HUES64 (cell line): ENCODE results near the gene STYXL1.
"Not testable (repeated sequence)": the region's sequence is repeated elsewhere in the genome, so short reads cannot be mapped to it uniquely, and the experiment has no call there.

Experiments
- H3K27ac ChIP-seq: 2 replicates; pipeline ENCODE4 v1.7.0; 2013; ENCODE audit warnings: low read depth, low read length, inconsistent platforms
- H3K27me3 ChIP-seq: 2 replicates; pipeline ENCODE4 v1.6.1; 2013; ENCODE audit warnings: mild to moderate bottlenecking, low read length; ENCODE audit not compliant: insufficient read depth
- H3K36me3 ChIP-seq: 2 replicates; pipeline ENCODE4 v1.6.1; 2013; ENCODE audit warnings: mild to moderate bottlenecking, low read length; ENCODE audit not compliant: insufficient read depth
- H3K4me1 ChIP-seq: 2 replicates; pipeline ENCODE4 v1.6.1; 2013; ENCODE audit warnings: mild to moderate bottlenecking, low read length, moderate library complexity; ENCODE audit not compliant: insufficient read depth
- H3K4me3 ChIP-seq: 2 replicates; pipeline ENCODE4 v1.5.1; 2013; ENCODE audit warnings: mild to moderate bottlenecking, low read length, moderate library complexity
- H3K9ac ChIP-seq: 2 replicates; pipeline ENCODE4 v1.6.1; 2013; ENCODE audit warnings: mild to moderate bottlenecking, low read depth, low read length
- H3K9me3 ChIP-seq: 2 replicates; pipeline ENCODE4 v1.6.1; 2013; ENCODE audit warnings: low read depth, low read length; ENCODE audit not compliant: insufficient read depth
- WGBS: fragments of 150-250, 120-280 bp; methylation state at CpG from one replicate; pipeline ENCODE4 v1.1.7; 2013; ENCODE audit warnings: missing lambda C conversion rate; 5-methylcytosine and 5-hydroxymethylcytosine counted together

The STYXL1 gene

GRCh38 chr7:76052681-76053080 lies 4.9 kb upstream of the STYXL1 start:
- H3K4me1 ChIP-seq, H3K9me3 ChIP-seq, H3K27me3 ChIP-seq, H3K4me3 ChIP-seq, H3K9ac ChIP-seq, H3K27ac ChIP-seq: not testable (repeated sequence)
- peaks cover 69% of the 10 kb centered on the region for H3K36me3 ChIP-seq
- 94% methylated on average over 8 of the region's 8 CpGs for WGBS

- Histone ChIP-seq H3K36me3 (peaks cover 61% of the 10 kb centered on the region), H3K27ac (no peak overlapping the region), H3K4me1 (peaks cover 9% of the 10 kb centered on the region), H3K9ac (no peak overlapping the region), H3K4me3 (no peak overlapping the region), H3K9me3 (no peaks in the 10 kb centered on the region), H3K27me3 (no peaks in the 10 kb centered on the region)
- over 99% methylated on average over 4 of the region's 4 CpGs for WGBS
These were observed 4.0 kb upstream of the STYXL1 start for GRCh38 chr7:76051840-76052239.

- no peak overlapping the region for H3K4me3 ChIP-seq
- H3K27ac ChIP-seq = no peak overlapping the region
- no peaks in the 10 kb centered on the region for H3K27me3 ChIP-seq
- peaks cover 9% of the 10 kb centered on the region for H3K4me1 ChIP-seq
- no peak overlapping the region for H3K9ac ChIP-seq
- H3K36me3 ChIP-seq = peaks cover 52% of the 10 kb centered on the region
- no peaks in the 10 kb centered on the region for H3K9me3 ChIP-seq
- 94% methylated on average over 5 of the region's 5 CpGs for WGBS
These were observed 2.7 kb upstream of the STYXL1 start for GRCh38 chr7:76050545-76050944.

GRCh38 chr7:76049295-76049694 lies 1.5 kb upstream of the STYXL1 start:
- Histone ChIP-seq H3K4me3 (peak overlapping the region; percentile 99), H3K36me3 (peaks cover 40% of the 10 kb centered on the region), H3K27me3 (no peaks in the 10 kb centered on the region), H3K4me1 (peaks cover 9% of the 10 kb centered on the region), H3K27ac (no peak overlapping the region), H3K9me3 (no peaks in the 10 kb centered on the region), H3K9ac (peak overlapping the region; percentile 97)
- 92% methylated on average over 5 of the region's 6 CpGs for WGBS

- peaks cover 9% of the 10 kb centered on the region for H3K4me1 ChIP-seq
- H3K9me3 ChIP-seq = no peaks in the 10 kb centered on the region
- H3K4me3 ChIP-seq = peak overlapping the region; percentile 99
- WGBS = 2% methylated on average over 9 of the region's 9 CpGs
- H3K27ac ChIP-seq = peak overlapping the region; percentile 89
- no peaks in the 10 kb centered on the region for H3K27me3 ChIP-seq
- peaks cover 33% of the 10 kb centered on the region for H3K36me3 ChIP-seq
- H3K9ac ChIP-seq = peak overlapping the region; percentile 97
These were observed 828 bp upstream of the STYXL1 start for GRCh38 chr7:76048668-76048988.

- H3K9ac ChIP-seq = peak overlapping the region; percentile 97
- H3K4me3 ChIP-seq = peak overlapping the region; percentile 99
- H3K27me3 ChIP-seq = no peaks in the 10 kb centered on the region
- WGBS = 5% methylated on average over 21 of the region's 21 CpGs
- peaks cover 27% of the 10 kb centered on the region for H3K36me3 ChIP-seq
- peaks cover 9% of the 10 kb centered on the region for H3K4me1 ChIP-seq
- no peaks in the 10 kb centered on the region for H3K9me3 ChIP-seq
- H3K27ac ChIP-seq = peak overlapping the region; percentile 89
These were observed 442 bp downstream of the STYXL1 start for GRCh38 chr7:76047305-76047810.

GRCh38 chr7:76044375-76044865 lies 3.4 kb downstream of the STYXL1 start:
- 96% methylated on average over 7 of the region's 7 CpGs for WGBS
- no peak overlapping the region for H3K27ac ChIP-seq
- H3K36me3 ChIP-seq = peaks cover 14% of the 10 kb centered on the region
- no peak overlapping the region for H3K4me3 ChIP-seq
- no peak overlapping the region for H3K9ac ChIP-seq
- H3K4me1 ChIP-seq = peaks cover 7% of the 10 kb centered on the region
- no peaks in the 10 kb centered on the region for H3K27me3 ChIP-seq
- no peaks in the 10 kb centered on the region for H3K9me3 ChIP-seq

- Histone ChIP-seq H3K27ac (no peak overlapping the region), H3K36me3 (peaks cover 4% of the 10 kb centered on the region; the same call in 1 of the 2 replicates), H3K27me3 (no peaks in the 10 kb centered on the region), H3K4me3 (no peak overlapping the region), H3K4me1 (no peaks in the 10 kb centered on the region), H3K9me3 (no peaks in the 10 kb centered on the region), H3K9ac (no peak overlapping the region)
- 94% methylated on average over 6 of the region's 6 CpGs for WGBS
These were observed 7.7 kb downstream of the STYXL1 start for GRCh38 chr7:76040126-76040525.

- H3K36me3 ChIP-seq = peaks cover 4% of the 10 kb centered on the region; the same call in 1 of the 2 replicates
- H3K27me3 ChIP-seq = no peaks in the 10 kb centered on the region
- no peaks in the 10 kb centered on the region for H3K4me1 ChIP-seq
- no peak overlapping the region for H3K9ac ChIP-seq
- H3K4me3 ChIP-seq = no peak overlapping the region
- no peaks in the 10 kb centered on the region for H3K9me3 ChIP-seq
- no peak overlapping the region for H3K27ac ChIP-seq
- whole genome bisulfite sequencing = 94% methylated on average over 5 of the region's 5 CpGs
These were observed 10.5 kb downstream of the STYXL1 start for GRCh38 chr7:76037310-76037709.

GRCh38 chr7:76031964-76032363 lies 15.8 kb downstream of the STYXL1 start:
- Histone ChIP-seq H3K36me3 (peaks cover 20% of the 10 kb centered on the region), H3K9me3 (no peaks in the 10 kb centered on the region), H3K9ac (no peak overlapping the region), H3K4me1 (no peaks in the 10 kb centered on the region), H3K4me3 (no peak overlapping the region), H3K27me3 (no peaks in the 10 kb centered on the region), H3K27ac (no peak overlapping the region)
- 100% methylated on average over 1 of the region's 1 CpG for WGBS

- WGBS = 91% methylated on average over 7 of the region's 7 CpGs
- peaks cover 22% of the 10 kb centered on the region for H3K36me3 ChIP-seq
These were observed 18.1 kb downstream of the STYXL1 start for GRCh38 chr7:76029682-76030081.

GRCh38 chr7:76023002-76023401 lies 24.8 kb downstream of the STYXL1 start:
- no peak overlapping the region for H3K9ac ChIP-seq
- no peak overlapping the region for H3K27ac ChIP-seq
- H3K36me3 ChIP-seq = peaks cover 33% of the 10 kb centered on the region
- 68% methylated on average over 4 of the region's 4 CpGs for WGBS
- no peak overlapping the region for H3K4me3 ChIP-seq
- H3K4me1 ChIP-seq = no peaks in the 10 kb centered on the region
- H3K9me3 ChIP-seq = no peaks in the 10 kb centered on the region
- no peaks in the 10 kb centered on the region for H3K27me3 ChIP-seq

More at GRCh38 chr7:76029682-76030081, 18.1 kb downstream of the STYXL1 start:
- H3K27ac ChIP-seq, H3K27me3 ChIP-seq, H3K4me1 ChIP-seq, H3K9ac ChIP-seq, H3K9me3 ChIP-seq, H3K4me3 ChIP-seq: not testable (repeated sequence)
